Measurements from ENCODE around the gene CELSR1. TPM values are rescaled to one million over a fixed set of nuclear protein-coding genes. Genes with fewer than 3 reads are reported as not detected.

The CELSR1 gene
- total and polyA plus RNA-seq, 2 of the 13 experiments (the other 11 are each of a cell fraction or from before 2014, with no cell fraction given), result 0.78 to 1.8 TPM

DNA sequence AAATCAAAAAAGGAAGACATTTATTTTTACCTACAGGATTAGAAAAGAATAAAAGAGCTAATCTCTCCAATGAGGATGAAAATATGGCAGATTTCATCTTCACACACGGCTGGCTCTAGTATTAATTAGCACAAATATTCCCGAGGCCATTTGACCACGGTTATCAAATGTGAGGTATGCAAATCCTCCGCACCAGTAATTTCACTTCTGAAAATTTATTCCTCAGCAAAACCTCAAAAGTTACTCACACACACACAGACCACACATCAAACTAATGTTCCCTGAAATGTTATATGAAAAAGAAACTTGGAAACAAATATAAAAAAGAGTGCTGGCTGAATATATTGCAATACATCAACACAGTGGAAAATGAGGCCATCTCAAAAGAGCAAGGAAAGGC lies 32.8 kb downstream of the CELSR1 start:
- Histone ChIP-seq H3K9ac (ENCODE audit: insufficient read depth, low read depth, low read length) (no peak overlapping the region), H2AFZ (ENCODE audit: low read length) (no peak overlapping the region), H3K79me2 (ENCODE audit: insufficient read depth, low read length) (no peaks in the 10 kb centered on the region), H3K4me2 (ENCODE audit: low read depth, low read length) (no peak overlapping the region), H3K27ac (ENCODE audit: extremely low read length, insufficient read depth, low read length) (no peak overlapping the region), H3K27me3 (ENCODE audit: control insufficient read depth in 1 of 2, insufficient read depth in 2 of 2, low read length in 2 of 2) (peaks cover 0 to 11% of the 10 kb centered on the region in 2 experiments; a peak in 4 of 5 replicates), H3K9me3 (ENCODE audit: low read length) (no peaks in the 10 kb centered on the region), H3K4me3 (replicated peaks in 1 of 3; ENCODE audit: insufficient read depth in 1 of 3, low read depth in 2 of 3, low read length in 3 of 3) (no peak overlapping the region), H4K20me1 (ENCODE audit: insufficient read depth, low read length) (no peaks in the 10 kb centered on the region), H3K36me3 (replicated peaks in 1 of 2; ENCODE audit: control insufficient read depth in 1 of 2, insufficient read depth in 2 of 2, low read length in 2 of 2) (no peaks in the 10 kb centered on the region), H3K4me1 (ENCODE audit: insufficient read depth, low read length) (no peaks in the 10 kb centered on the region)
- ATAC-seq (no peak), FAIRE-seq (no peak), DNase-seq (ENCODE audit: low spot score) (no peak)
- POLR2A ChIA-PET, result no interaction called here
- in situ Hi-C loops (cut with HindIII; ENCODE audit: extremely low pct_ligation_motif_present, low pct_unique_long_range_greater_than_20kb) (no loop called here), intact Hi-C loops (cut with micrococcal nuclease; ENCODE audit: unreplicated experiment) (no loop called here)
- 58% methylated on average over 4 of the region's 4 CpGs for WGBS (ENCODE audit: low lambda C conversion rate)
- no TSS peak for BruUV-seq (replicated peaks)
- CTCF ChIA-PET (ENCODE audit: low intra/inter-chr PET ratio, low total read pairs), result no interaction called here
- TF ChIP-seq, protein P1, sequence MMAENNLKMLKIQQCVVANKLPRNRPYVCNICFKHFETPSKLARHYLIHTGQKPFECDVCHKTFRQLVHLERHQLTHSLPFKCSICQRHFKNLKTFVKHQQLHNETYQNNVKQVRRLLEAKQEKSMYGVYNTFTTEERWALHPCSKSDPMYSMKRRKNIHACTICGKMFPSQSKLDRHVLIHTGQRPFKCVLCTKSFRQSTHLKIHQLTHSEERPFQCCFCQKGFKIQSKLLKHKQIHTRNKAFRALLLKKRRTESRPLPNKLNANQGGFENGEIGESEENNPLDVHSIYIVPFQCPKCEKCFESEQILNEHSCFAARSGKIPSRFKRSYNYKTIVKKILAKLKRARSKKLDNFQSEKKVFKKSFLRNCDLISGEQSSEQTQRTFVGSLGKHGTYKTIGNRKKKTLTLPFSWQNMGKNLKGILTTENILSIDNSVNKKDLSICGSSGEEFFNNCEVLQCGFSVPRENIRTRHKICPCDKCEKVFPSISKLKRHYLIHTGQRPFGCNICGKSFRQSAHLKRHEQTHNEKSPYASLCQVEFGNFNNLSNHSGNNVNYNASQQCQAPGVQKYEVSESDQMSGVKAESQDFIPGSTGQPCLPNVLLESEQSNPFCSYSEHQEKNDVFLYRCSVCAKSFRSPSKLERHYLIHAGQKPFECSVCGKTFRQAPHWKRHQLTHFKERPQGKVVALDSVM (CRISPR knock-in tag; IDR thresholded peaks at IDR 0.05), result no peak
- no peak for TF ChIP-seq ZNF720 (CRISPR knock-in tag; IDR thresholded peaks at IDR 0.05)
- TF ChIP-seq, protein P2, sequence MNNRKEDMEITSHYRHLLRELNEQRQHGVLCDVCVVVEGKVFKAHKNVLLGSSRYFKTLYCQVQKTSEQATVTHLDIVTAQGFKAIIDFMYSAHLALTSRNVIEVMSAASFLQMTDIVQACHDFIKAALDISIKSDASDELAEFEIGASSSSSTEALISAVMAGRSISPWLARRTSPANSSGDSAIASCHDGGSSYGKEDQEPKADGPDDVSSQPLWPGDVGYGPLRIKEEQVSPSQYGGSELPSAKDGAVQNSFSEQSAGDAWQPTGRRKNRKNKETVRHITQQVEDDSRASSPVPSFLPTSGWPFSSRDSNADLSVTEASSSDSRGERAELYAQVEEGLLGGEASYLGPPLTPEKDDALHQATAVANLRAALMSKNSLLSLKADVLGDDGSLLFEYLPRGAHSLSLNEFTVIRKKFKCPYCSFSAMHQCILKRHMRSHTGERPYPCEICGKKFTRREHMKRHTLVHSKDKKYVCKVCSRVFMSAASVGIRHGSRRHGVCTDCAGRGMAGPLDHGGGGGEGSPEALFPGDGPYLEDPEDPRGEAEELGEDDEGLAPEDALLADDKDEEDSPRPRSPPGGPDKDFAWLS (CRISPR knock-in tag; IDR thresholded peaks at IDR 0.05; ENCODE audit: borderline replicate concordance), result no peak
- TF ChIP-seq SMYD3 (CRISPR knock-in tag; IDR thresholded peaks at IDR 0.05), result no peak
- TF ChIP-seq, protein P3, sequence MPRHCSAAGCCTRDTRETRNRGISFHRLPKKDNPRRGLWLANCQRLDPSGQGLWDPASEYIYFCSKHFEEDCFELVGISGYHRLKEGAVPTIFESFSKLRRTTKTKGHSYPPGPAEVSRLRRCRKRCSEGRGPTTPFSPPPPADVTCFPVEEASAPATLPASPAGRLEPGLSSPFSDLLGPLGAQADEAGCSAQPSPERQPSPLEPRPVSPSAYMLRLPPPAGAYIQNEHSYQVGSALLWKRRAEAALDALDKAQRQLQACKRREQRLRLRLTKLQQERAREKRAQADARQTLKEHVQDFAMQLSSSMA (CRISPR knock-in tag; IDR thresholded peaks at IDR 0.05), result no peak
- no peak for TF ChIP-seq ZNF326 (CRISPR knock-in tag; IDR thresholded peaks at IDR 0.05; ENCODE audit: borderline replicate concordance)
- TF ChIP-seq, protein P4, sequence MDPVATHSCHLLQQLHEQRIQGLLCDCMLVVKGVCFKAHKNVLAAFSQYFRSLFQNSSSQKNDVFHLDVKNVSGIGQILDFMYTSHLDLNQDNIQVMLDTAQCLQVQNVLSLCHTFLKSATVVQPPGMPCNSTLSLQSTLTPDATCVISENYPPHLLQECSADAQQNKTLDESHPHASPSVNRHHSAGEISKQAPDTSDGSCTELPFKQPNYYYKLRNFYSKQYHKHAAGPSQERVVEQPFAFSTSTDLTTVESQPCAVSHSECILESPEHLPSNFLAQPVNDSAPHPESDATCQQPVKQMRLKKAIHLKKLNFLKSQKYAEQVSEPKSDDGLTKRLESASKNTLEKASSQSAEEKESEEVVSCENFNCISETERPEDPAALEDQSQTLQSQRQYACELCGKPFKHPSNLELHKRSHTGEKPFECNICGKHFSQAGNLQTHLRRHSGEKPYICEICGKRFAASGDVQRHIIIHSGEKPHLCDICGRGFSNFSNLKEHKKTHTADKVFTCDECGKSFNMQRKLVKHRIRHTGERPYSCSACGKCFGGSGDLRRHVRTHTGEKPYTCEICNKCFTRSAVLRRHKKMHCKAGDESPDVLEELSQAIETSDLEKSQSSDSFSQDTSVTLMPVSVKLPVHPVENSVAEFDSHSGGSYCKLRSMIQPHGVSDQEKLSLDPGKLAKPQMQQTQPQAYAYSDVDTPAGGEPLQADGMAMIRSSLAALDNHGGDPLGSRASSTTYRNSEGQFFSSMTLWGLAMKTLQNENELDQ (CRISPR knock-in tag; IDR thresholded peaks at IDR 0.05; ENCODE audit: borderline replicate concordance), result no peak
- TF ChIP-seq, protein P5, sequence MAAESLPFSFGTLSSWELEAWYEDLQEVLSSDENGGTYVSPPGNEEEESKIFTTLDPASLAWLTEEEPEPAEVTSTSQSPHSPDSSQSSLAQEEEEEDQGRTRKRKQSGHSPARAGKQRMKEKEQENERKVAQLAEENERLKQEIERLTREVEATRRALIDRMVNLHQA (CRISPR knock-in tag; IDR thresholded peaks at IDR 0.05), result no peak
- no peak for TF ChIP-seq ZFP36L1 (CRISPR knock-in tag; IDR thresholded peaks at IDR 0.05)
- no peak for TF ChIP-seq ZNF546 (CRISPR knock-in tag; conservative IDR thresholded peaks at IDR 0.05)
- no peak for TF ChIP-seq ZNF12 (CRISPR knock-in tag; IDR thresholded peaks at IDR 0.05)
- TF ChIP-seq KDM4B (CRISPR knock-in tag; IDR thresholded peaks at IDR 0.05), result no peak
- TF ChIP-seq ZNF619 (CRISPR knock-in tag; IDR thresholded peaks at IDR 0.05), result no peak
- TF ChIP-seq, protein P6, sequence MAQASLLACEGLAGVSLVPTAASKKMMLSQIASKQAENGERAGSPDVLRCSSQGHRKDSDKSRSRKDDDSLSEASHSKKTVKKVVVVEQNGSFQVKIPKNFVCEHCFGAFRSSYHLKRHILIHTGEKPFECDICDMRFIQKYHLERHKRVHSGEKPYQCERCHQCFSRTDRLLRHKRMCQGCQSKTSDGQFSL (CRISPR knock-in tag; IDR thresholded peaks at IDR 0.05), result no peak
- TF ChIP-seq, protein P7, sequence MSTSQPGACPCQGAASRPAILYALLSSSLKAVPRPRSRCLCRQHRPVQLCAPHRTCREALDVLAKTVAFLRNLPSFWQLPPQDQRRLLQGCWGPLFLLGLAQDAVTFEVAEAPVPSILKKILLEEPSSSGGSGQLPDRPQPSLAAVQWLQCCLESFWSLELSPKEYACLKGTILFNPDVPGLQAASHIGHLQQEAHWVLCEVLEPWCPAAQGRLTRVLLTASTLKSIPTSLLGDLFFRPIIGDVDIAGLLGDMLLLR (CRISPR knock-in tag; IDR thresholded peaks at IDR 0.05), result no peak
- no peak for TF ChIP-seq ZFYVE20 (CRISPR knock-in tag; IDR thresholded peaks at IDR 0.05; ENCODE audit: borderline replicate concordance, low read depth)
- no peak for TF ChIP-seq KLF12 (CRISPR knock-in tag; IDR thresholded peaks at IDR 0.05; ENCODE audit: borderline replicate concordance)
- TF ChIP-seq MBNL3 (CRISPR knock-in tag; conservative IDR thresholded peaks at IDR 0.05), result no peak
